Posterior cingulate gyrus (tissue), 11 donors: ENCODE results near the gene CLINT1.

Source experiments
- DNase-seq, 10 donors: peaks; one replicate each; pipeline versions ENCODE4 v3.0.0 to v3.0.0-alpha.2; 2020 to 2021; ENCODE audit warnings: mixed read lengths in 3 of 10
- intact Hi-C: fragments of 100-400 bp; cut with DNase I; formaldehyde crosslinking; loops from one replicate; pipeline ENCODE4 v1.15.1; 2023

The CLINT1 gene

GRCh38 chr5:157821822-157822622 is 36.9 kb downstream of the CLINT1 start:
- intact Hi-C loops, result loop anchor here (2.0 kb wide), 1 partner anchor 173 kb away; no protein-coding TSS in a partner anchor
- no peak for DNase-seq

GRCh38 chr5:157821405-157821804 is 37.5 kb downstream of the CLINT1 start:
- DNase-seq, result no peak
- intact Hi-C loops, result loop anchor here (2.0 kb wide), 1 partner anchor 173 kb away; no protein-coding TSS in a partner anchor

- intact Hi-C loops, result loop anchor here (2.0 kb wide), 1 partner anchor 174 kb away; no protein-coding TSS in a partner anchor
- DNase-seq, result no peak
Observed at GRCh38 chr5:157820593-157821252, 38.2 kb downstream of the CLINT1 start.

- DNase-seq, result no peak
- intact Hi-C loops, result loop anchor here (2.0 to 10.0 kb wide), 3 partner anchors 38 to 1285 kb away; partner anchors contain the start of gene CLINT1
Observed at GRCh38 chr5:157819502-157820115, 39.3 kb downstream of the CLINT1 start.

DNA sequence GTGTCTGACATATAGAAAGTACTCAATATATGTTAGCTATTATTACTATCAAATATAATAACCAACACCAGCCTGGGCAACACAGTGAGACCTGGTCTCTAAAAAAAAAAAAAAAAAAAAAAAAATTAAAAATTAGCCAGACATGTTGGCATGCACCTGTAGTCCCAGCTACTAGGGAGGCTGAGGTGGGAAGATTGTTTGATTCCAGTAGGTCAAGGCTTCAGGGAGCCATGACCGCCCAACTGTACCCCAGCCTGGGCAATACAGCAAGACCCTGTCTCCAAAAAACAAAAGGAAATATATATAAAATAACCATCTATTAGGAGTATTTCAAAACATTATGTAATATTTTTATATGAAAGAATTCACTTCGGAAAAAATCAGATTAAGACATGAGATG is 40.6 kb downstream of the CLINT1 start:
- DNase-seq, result no peak
- intact Hi-C loops, result loop anchor here (5.0 to 10.0 kb wide), 2 partner anchors 39 to 1286 kb away; partner anchors contain the start of gene CLINT1

DNA sequence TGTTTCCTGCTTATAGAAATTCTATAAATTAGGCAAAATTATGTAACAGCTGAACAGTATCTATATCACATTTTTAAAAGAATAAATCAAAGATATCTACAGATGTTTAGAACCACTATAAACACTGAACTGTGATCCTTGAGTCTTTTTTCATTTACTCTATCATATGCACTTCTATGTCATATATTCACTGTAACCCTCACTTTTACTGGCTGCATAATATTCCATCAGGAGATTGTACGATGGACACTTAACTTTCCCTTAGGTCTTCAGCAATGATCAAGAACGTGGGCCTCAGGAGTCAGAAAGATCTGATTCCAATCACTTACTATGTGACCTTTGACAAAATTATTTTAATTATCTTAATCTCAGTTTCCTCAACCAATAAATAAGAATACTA is 41.0 kb downstream of the CLINT1 start:
- no peak for DNase-seq
- intact Hi-C loops, result loop anchor here (2.0 to 10.0 kb wide), 3 partner anchors 39 to 1287 kb away; partner anchors contain the start of gene CLINT1

DNA sequence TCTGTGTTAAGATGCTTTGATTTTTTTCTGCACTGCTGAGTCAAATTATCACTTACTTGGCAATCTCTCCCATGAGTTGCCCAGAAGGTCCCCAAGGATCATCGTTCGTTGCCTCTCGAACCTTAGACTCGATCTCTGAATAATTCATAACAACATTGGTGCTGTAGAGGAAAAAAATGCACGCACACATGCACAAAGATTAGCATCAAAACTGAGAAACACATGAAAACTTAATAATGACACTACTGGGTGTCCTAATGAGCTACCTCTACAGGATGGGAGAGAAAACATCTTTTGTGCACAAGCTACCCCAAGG is 41.6 kb downstream of the CLINT1 start:
- DNase-seq, result no peak
- intact Hi-C loops, result loop anchor here (2.0 to 10.0 kb wide), 3 partner anchors 40 to 1287 kb away; partner anchors contain the start of gene CLINT1

GRCh38 chr5:157816682-157817386 is 42.1 kb downstream of the CLINT1 start:
- intact Hi-C loops, result loop anchor here (2.0 to 10.0 kb wide), 3 partner anchors 40 to 1288 kb away; partner anchors contain the start of gene CLINT1
- DNase-seq, result no peak

DNA sequence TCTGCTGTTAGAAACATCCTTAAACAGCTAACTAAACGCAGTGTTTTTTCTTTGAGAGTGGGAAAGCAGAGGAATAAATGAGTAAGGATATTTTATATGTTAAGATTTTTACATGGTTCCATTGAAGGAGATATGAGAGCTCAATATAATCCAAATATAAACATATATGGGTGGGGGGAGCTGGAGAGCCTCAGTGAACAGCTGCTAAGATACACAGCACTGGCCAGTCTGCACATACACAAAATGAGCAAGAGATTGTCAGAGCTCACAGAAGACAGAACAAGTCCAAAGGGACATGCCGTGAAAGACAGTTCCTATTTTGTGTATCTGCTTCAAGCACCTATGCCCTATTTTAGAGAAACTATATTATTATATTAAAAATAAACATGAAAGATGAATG is 46.9 kb downstream of the CLINT1 start:
- intact Hi-C loops, result loop anchor here (10.0 kb wide), 1 partner anchor 1293 kb away; no protein-coding TSS in a partner anchor
- DNase-seq, result no peak

DNA sequence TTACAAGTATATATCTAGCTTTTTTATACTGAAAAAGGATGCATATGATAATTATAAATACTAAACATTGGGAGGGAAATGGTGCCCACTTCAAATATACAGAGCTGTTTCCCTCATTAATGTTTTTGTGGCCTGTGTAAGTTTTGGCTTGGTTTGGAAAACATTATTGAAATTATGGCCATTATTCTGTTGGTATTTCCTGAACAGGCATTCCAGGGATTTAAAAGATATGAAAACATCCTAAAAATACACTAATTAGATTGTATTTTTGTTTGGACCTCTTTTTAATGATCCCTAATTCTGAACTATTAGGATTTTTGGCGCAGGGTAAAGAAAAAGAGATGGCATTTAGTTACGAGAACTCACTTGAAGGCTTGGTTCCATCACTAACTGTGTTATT is 50.9 kb downstream of the CLINT1 start:
- DNase-seq, result no peak
- intact Hi-C loops, result no loop called here

- intact Hi-C loops, result no loop called here
- DNase-seq, result no peak
Observed at GRCh38 chr5:157802736-157803135, 56.2 kb downstream of the CLINT1 start.

DNA sequence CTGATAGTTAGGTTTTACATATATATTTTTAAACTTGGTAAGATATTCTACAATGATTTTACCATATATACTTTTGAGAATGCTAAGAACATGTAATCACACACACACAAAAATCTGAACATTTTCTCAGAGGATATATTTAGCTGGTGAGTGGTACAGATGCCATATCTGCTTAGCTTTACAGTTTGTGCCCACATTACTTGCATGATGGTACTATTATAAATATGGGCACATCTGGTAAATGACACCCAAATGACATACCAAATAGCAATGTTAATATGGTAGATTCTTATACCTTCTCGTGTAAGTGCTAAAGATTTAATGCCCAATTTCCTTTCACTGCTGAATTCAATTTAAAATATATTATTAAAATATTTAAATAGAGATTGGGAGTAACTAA is 58.8 kb downstream of the CLINT1 start:
- intact Hi-C loops, result no loop called here
- no peak for DNase-seq

- DNase-seq, result no peak
- intact Hi-C loops, result no loop called here
Observed at GRCh38 chr5:157799578-157799977, 59.4 kb downstream of the CLINT1 start.

- DNase-seq, result no peak
- intact Hi-C loops, result no loop called here
Observed at GRCh38 chr5:157793301-157793700, 65.6 kb downstream of the CLINT1 start.

DNA sequence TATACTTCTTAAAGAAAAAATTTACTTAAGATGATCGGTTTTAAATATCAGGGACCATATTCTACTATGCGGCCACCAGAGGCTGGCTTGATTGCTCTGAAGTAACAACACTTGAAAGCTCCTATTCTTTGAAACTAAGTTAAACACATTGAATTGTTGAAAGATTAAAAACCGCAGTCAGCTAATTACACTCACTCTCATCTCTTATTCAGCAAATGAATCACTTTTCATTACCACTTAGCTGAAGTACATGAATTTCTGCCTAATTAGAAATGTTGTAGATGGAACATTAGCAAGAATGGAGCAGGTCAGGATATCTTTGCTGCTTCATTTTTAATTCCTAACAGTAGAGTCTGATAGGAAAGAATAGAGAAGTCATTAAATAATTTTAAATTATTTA is 73.1 kb downstream of the CLINT1 start:
- no peak for DNase-seq
- intact Hi-C loops, result no loop called here

DNA sequence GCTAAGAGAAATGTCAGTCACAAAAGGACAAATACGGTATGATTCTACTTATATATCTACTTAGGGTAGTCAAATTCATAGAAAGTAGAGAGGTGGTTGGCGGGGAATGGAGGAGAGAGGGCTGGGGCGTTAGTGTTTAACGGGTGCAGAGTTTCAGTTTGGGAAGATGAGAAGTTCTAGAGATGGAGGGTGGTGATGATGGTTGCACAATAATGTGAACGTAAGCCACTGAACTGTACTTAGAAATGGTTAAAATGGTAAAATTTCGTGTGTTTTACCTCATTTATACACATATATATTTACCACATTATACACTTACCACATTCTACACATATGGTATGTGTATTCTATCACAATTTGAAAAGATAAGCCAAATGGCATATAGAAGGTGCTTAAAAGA is 79.7 kb downstream of the CLINT1 start:
- no peak for DNase-seq
- intact Hi-C loops, result no loop called here

DNA sequence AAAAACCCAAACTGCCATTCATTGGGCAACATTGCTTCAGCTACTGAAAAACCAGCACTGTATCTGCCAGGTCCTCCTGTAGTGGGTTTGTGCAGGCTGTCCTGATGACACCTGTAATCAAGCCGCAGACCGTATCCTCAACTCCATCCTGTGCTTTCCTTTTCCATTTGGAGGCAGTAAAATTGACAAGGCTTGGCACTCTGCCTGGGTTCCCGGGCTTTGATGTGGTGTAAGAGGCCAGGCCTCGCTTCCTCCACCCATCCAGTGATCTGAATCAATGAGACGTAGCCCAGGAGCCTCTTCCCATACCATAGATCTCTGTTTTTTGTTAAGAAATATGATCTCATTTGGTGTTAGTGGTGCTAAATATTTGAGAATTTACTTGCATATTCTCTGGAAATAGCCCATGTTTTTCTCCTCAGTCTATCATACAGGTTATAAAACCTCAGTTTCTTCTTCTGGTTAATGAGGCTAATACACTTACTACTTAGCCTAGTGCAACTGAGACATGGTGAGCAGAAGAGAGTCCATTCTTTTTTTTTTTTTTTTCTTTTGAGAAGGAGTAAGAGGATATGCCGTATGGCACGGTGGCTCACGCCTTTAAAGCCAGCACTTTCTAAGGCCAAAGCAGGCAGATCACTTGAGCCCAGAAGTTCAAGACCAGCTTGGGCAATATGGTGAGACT is 80.7 kb downstream of the CLINT1 start:
- DNase-seq, result no peak
- intact Hi-C loops, result no loop called here

DNA sequence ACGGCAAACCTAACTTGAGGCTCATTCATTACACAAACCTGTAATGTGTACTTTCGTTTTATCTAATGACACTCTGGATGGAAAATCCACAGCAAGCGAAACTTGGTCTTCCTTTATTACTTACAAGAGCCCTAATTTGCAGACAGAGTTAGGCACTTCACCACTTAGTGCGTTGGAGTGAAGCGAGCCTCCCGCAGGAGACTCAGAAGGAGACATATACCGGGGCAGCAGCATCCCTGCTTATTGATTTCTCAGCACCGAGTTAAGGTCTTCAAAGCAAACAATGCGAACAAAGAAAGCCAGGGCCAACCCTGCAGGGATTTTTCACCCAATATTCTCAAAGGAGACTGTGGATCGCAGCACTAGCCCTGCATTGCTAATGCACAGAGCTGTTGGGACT is 86.8 kb downstream of the CLINT1 start:
- DNase-seq, result no peak
- intact Hi-C loops, result no loop called here

- intact Hi-C loops, result no loop called here
- DNase-seq, result no peak
Observed at GRCh38 chr5:157770665-157771064, 88.3 kb downstream of the CLINT1 start.

DNA sequence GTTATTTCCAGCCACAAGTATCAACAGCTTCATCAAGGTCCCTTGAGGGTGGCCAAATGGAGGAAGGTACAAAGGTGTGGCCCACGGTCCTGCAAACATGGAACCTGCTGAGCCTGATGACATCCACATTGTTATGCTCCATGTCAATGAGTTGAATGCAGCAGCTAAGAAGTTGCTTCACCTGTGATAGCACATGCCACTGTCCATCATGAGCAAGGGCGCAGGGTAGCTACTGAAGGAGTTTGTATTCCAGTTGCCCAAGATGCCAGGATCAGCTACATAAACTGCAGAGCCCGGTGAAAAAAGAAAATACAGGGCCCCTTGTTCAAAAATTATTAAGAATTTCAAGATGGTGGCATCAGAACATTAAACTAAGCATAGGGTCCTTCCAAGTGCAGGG is 91.3 kb downstream of the CLINT1 start:
- intact Hi-C loops, result no loop called here
- DNase-seq, result no peak
